Measurements from ENCODE around the gene DDX39B. TPM values are rescaled to one million over a fixed set of nuclear protein-coding genes. Genes with fewer than 3 reads are reported as not detected.

Gene DDX39B
- polyA plus RNA-seq, 5 donors, result 573 to 737 (median 621) TPM

DNA sequence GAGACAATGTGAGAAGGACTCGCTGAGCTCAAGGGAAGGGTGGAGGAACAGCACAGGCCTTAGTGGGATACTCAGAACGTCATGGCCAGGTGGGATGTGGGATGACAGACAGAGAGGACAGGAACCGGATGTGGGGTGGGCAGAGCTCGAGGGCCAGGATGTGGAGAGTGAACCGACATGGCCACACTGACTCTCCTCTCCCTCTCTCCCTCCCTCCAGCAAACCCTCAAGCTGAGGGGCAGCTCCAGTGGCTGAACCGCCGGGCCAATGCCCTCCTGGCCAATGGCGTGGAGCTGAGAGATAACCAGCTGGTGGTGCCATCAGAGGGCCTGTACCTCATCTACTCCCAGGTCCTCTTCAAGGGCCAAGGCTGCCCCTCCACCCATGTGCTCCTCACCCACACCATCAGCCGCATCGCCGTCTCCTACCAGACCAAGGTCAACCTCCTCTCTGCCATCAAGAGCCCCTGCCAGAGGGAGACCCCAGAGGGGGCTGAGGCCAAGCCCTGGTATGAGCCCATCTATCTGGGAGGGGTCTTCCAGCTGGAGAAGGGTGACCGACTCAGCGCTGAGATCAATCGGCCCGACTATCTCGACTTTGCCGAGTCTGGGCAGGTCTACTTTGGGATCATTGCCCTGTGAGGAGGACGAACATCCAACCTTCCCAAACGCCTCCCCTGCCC, 35.2 kb upstream of the DDX39B start:
- no peak for DNase-seq

GRCh38 chr6:31575952-31576685, 34.3 kb upstream of the DDX39B start:
- no peak for DNase-seq

GRCh38 chr6:31575335-31575901, 33.6 kb upstream of the DDX39B start, which contains the start of gene TNF:
TSS of gene TNF (plus strand) at chr6:31575565. CDS start at chr6:31575742, 177 bp downstream.
- no peak for DNase-seq

GRCh38 chr6:31574106-31575061, 32.6 kb upstream of the DDX39B start:
- DNase-seq, result no peak

- DNase-seq, result no peak
Observed at GRCh38 chr6:31573239-31574105, 31.7 kb upstream of the DDX39B start.

- DNase-seq, result no peak
Observed at GRCh38 chr6:31572041-31572911, 30.5 kb upstream of the DDX39B start, which contains the start of gene LTA. TSS of gene LTA (plus strand) at chr6:31572289. CDS start at chr6:31572743, 454 bp downstream.

DNA sequence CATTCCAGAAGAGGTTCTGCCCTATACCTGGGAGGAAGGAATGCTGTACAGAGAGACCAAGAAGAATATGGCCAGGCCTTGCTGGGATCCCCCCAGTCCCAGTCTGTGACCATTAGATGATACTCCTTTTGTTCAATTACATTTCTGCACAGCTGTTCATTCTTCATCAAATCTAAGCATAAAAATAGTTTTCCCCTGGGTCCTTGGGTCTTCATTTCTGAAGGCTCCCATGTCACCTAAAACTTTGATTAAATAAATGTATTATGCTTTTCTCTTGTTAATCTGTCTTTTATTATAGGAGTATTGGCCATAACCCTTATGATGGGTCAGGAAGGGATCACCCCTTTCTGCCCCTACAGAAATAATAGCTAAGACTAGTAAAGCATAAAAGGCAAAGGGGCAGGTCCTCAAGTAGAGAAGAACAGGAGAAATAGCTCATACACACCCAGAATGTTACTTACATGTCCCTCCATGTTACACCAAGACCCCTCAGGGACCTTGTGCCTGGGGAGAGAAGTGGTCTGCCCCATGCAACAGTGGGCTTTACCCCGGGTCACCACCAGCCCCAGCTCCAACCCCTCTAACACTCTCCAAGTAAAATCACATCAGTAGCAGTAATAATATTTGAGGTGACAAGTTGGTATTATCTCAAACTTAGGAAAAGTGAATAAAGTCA, 28.2 kb upstream of the DDX39B start:
- DNase-seq, result no peak

DNA sequence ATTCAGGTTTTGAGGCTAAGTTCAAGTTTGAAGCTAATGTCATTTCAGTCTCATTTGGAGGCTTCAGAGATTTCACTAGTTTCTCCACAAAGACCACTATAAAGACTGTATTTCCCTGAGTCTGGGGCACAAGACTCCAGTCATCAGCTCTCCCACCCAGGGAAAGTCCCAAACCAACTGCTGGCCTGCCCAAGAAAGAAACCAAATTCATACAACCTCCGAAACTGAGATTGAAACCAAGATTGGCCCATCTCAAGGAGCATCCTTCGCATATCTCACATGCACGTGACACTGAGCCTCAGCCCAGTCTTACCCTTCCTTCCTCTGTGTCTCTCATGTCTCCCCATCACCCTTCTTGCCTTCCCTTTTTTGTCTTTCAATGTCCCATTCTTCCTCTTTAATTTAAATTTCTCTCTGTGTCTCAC, 26.7 kb upstream of the DDX39B start:
- DNase-seq, result no peak

- no peak for DNase-seq
Observed at GRCh38 chr6:31567531-31568370, 25.9 kb upstream of the DDX39B start.

DNA sequence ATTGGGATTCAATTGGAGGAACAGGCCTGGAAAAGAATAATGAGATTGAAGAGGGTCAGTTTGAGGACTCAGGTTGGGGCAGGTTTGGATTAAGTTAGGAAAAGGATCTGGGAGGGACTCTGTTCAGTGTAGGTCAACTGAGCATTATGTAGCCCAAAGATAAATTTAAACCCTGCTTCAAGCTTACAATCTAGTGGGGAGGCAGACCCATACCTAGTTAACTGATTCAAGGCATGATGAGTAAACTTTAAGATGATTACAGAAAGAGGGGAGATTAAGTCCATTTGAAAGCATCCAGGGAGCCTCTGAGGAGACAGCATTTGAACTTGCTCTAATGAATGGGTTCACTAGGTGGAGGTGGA, 18.9 kb upstream of the DDX39B start:
- no peak for DNase-seq

DNA sequence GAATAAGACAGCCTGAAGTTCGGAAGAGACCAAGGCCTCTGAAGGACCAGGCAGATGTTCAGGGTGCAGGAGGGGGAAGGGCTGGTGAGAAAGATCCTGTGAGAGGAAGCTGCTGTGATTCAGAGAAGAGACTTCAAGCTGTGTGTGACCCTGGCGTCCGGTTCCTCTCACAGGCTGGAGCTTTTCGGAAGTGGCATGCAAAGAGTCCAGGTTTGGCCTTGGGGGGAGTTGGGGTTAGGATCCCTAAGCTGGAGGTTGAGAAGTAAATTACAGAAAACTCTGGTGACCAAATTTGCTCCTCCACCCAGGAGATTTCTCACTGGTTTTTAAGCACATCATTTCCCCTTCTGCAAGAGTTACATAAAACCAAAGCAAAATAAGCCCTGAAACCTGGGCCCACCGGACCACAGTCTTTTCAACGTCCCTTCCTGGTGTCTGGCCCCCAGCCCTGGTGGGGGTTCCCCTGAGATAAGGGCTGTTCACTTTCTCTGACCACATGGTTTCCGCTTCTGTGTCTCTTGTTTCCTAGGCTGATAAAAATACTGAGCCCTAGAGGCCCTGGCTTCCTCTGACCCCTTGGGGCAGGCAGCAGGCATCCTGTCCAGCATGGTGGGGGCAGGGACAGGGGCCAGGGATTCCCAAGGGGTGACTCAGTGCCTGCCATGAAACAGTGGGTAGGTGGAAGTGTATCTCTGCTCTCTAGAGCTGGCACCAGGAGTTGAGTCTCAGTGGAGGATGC, 18.3 kb upstream of the DDX39B start:
- peak in 1 of 2 donors; percentile 38 for DNase-seq

DNA sequence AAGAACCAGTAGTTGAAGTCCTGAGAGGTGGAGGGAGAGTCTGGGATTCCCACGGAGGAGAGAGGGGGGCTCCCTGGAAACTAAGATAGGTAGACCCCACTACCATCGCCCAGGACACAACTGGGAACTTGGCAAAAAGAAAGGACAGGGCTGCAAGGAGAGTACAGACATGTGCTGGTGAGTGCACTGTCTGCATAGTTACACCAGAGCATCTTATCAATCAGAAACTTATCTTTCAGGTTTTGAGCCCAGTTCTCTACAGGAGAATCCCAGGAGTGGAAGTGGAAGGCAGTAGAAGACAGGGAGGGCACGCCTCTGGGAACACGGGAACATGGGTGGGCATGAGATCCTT, 17.8 kb upstream of the DDX39B start:
- DNase-seq, result no peak

- no peak for DNase-seq
Observed at GRCh38 chr6:31558631-31559500, 17.1 kb upstream of the DDX39B start.

- no peak for DNase-seq
Observed at GRCh38 chr6:31558318-31558625, 16.5 kb upstream of the DDX39B start.

DNA sequence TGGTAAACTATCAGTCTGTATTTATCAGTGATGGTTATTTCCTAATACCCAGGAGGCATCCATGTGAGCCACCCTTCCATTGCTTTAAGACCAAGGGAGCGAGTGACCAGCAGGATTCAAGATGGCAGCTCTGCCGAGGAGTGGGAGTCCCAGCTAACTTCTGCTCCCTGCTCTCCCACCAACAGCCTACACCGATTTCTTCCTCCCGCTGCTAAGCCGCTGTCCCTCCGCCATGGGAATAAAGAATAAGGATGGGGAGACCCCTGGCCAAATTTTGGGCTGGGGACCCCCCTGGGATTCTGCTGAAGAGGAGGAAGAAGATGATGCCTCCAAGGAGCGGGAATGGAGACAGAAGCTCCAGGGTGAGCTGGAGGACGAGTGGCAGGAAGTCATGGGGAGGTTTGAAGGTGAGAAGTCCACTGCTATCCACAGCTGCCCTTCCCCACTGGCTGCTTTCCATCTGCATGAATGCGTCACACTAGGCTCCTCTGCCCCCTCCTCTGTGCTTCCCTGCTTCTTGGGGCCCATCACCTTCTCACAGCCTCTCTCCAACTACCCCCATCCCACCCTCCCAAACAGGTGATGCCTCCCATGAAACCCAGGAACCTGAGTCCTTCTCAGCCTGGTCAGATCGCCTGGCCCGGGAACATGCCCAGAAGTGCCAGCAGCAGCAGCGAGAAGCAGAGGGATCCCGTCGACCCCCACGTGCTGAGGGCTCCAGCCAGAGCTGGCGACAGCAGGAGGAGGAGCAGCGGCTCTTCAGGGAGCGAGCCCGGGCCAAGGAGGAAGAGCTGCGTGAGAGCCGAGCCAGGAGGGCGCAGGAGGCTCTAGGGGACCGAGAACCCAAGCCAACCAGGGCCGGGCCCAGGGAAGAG, 15.9 kb upstream of the DDX39B start:
- DNase-seq, result no peak

- no peak for DNase-seq
Observed at GRCh38 chr6:31556307-31556706, 14.5 kb upstream of the DDX39B start.
